PFSK-1 (cell line): ENCODE data around the gene CCS.

Source experiments
- FOXP2 ChIP-seq: optimal IDR thresholded peaks from 2 replicates; pipeline ENCODE3; 2011; ENCODE audit warnings: borderline replicate concordance, control low read depth, inconsistent platforms; ENCODE audit not compliant: insufficient read depth; ENCODE audit errors: extremely low read length, extremely low read depth
- POLR2AphosphoS5 ChIP-seq: IDR thresholded peaks from 2 replicates; pipeline ENCODE4 v1.6.1; 2012; ENCODE audit warnings: low read depth, mild to moderate bottlenecking, control low read depth, low read length, moderate library complexity
- SIN3A ChIP-seq: IDR thresholded peaks from 2 replicates; pipeline ENCODE4 v1.6.1; 2012; ENCODE audit warnings: mild to moderate bottlenecking, low read length, moderate library complexity, borderline replicate concordance; ENCODE audit not compliant: insufficient read depth
- TF ChIP-seq, protein P1 (sequence below), 2 experiments: IDR thresholded peaks; 2 replicates each; pipeline versions ENCODE4 v1.6.1 to v1.8.0; 2011 to 2012; ENCODE audit warnings: low read depth in 2 of 2, low read length in 2 of 2, control low read depth in 1 of 2, inconsistent platforms in 1 of 2, mild to moderate bottlenecking in 1 of 2, moderate library complexity in 1 of 2; ENCODE audit not compliant: insufficient read depth in 1 of 2

DNA sequence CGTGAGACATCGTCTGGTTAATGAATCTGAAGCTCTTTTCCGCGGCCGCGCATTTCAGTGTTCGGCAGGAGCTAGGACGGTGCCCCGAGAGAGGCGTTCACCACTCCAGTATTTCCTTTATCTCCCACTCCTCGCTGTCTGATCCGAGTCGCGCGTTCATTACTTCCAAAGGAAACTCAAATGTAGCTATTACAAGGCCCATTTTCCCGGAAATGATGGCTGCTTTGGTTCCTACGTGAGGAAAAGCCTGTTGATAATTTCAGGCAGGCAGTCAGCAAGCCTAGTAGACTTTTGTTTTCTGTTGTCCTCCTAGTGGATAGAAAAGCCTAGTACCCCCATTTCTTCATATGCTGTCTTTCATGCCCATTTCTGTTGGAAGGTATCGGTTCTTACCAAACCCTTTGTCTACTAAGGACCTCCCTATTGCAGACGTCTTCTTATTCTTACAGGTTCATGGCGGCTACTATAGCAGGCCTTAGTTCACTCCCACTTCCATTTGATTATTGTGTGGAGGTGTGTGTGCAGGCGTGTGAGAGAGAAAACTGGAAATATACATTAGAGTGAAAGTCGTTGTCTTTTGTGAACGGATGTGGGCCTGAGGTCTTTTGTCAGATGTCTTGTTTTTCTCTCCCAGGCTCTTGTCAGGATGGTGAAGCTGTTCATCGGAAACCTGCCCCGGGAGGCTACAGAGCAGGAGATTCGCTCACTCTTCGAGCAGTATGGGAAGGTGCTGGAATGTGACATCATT, 46.3 kb downstream of the CCS start:
- no peak; the same call in 1 of the 2 replicates for TF ChIP-seq POLR2AphosphoS5
- no peak for TF ChIP-seq FOXP2
- TF ChIP-seq, protein P1, sequence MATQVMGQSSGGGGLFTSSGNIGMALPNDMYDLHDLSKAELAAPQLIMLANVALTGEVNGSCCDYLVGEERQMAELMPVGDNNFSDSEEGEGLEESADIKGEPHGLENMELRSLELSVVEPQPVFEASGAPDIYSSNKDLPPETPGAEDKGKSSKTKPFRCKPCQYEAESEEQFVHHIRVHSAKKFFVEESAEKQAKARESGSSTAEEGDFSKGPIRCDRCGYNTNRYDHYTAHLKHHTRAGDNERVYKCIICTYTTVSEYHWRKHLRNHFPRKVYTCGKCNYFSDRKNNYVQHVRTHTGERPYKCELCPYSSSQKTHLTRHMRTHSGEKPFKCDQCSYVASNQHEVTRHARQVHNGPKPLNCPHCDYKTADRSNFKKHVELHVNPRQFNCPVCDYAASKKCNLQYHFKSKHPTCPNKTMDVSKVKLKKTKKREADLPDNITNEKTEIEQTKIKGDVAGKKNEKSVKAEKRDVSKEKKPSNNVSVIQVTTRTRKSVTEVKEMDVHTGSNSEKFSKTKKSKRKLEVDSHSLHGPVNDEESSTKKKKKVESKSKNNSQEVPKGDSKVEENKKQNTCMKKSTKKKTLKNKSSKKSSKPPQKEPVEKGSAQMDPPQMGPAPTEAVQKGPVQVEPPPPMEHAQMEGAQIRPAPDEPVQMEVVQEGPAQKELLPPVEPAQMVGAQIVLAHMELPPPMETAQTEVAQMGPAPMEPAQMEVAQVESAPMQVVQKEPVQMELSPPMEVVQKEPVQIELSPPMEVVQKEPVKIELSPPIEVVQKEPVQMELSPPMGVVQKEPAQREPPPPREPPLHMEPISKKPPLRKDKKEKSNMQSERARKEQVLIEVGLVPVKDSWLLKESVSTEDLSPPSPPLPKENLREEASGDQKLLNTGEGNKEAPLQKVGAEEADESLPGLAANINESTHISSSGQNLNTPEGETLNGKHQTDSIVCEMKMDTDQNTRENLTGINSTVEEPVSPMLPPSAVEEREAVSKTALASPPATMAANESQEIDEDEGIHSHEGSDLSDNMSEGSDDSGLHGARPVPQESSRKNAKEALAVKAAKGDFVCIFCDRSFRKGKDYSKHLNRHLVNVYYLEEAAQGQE (IDR thresholded peaks at IDR 0.05; ENCODE audit: insufficient read depth in 1 of 2, low read depth in 2 of 2, low read length in 2 of 2), result no peak
- 0 out of 2 replicates have a peak, but pooled peaks have one; percentile 53 for TF ChIP-seq SIN3A
